Mucosa of gallbladder (tissue), 1 donor: ENCODE data around the gene KCTD11. TPM values are rescaled to one million over a fixed set of nuclear protein-coding genes. Genes with fewer than 3 reads are reported as not detected.

Experiments
- DNase-seq: peaks from one replicate; pipeline ENCODE4 v3.0.0-alpha.2; 2020; ENCODE audit warnings: low spot score
- total RNA-seq: library from RNA; stranded (reverse); gene quantifications from one replicate; pipeline ENCODE4 v1.2.1, GENCODE V29; 2021
- donor health status: DM: no; HTN: no; CAD: no.

The KCTD11 gene
- total RNA-seq, 1 donor from 2014 or later: 15.3 TPM

GRCh38 chr17:7374353-7374752, 22.4 kb downstream of the KCTD11 start:
- DNase-seq: no peak

GRCh38 chr17:7379134-7379533, 27.2 kb downstream of the KCTD11 start:
- DNase-seq: no peak

GRCh38 chr17:7380321-7380720, 28.4 kb downstream of the KCTD11 start:
- DNase-seq: peak; percentile 58

GRCh38 chr17:7380855-7381683, 29.1 kb downstream of the KCTD11 start, which contains the start of gene TNK1:
Gene TNK1, plus strand, starts transcription at chr17:7381089. Its CDS starts 1,838 bp downstream, at chr17:7382927.
- peak; percentile 46 for DNase-seq

- no peak for DNase-seq
Observed at GRCh38 chr17:7382901-7383300, 30.9 kb downstream of the KCTD11 start.

- no peak for DNase-seq
Observed at GRCh38 chr17:7383371-7383741, 31.4 kb downstream of the KCTD11 start.

GRCh38 chr17:7383742-7384488, 32.0 kb downstream of the KCTD11 start:
- peak; percentile 23 for DNase-seq

- no peak for DNase-seq
Observed at GRCh38 chr17:7384489-7385081, 32.6 kb downstream of the KCTD11 start.

GRCh38 chr17:7388856-7389255, 36.9 kb downstream of the KCTD11 start:
- no peak for DNase-seq

GRCh38 chr17:7389924-7390910, 38.3 kb downstream of the KCTD11 start:
- no peak for DNase-seq

- DNase-seq: no peak
Observed at GRCh38 chr17:7391307-7391706, 39.3 kb downstream of the KCTD11 start.

- no peak for DNase-seq
Observed at GRCh38 chr17:7392696-7393612, 41.0 kb downstream of the KCTD11 start.

GRCh38 chr17:7393613-7394451, 41.9 kb downstream of the KCTD11 start:
- no peak for DNase-seq

GRCh38 chr17:7394452-7395191, 42.7 kb downstream of the KCTD11 start, which contains the start of gene PLSCR3:
Gene PLSCR3, minus strand, starts transcription at chr17:7394525. Its CDS starts 415 bp downstream, at chr17:7394110.
- DNase-seq: peak; percentile 87

GRCh38 chr17:7396147-7396546, 44.2 kb downstream of the KCTD11 start:
- DNase-seq: no peak

- no peak for DNase-seq
Observed at GRCh38 chr17:7398612-7399011, 46.6 kb downstream of the KCTD11 start.

- DNase-seq: peak; percentile 27
Observed at GRCh38 chr17:7403043-7403726, 51.2 kb downstream of the KCTD11 start.

- no peak for DNase-seq
Observed at GRCh38 chr17:7403727-7403976, 51.7 kb downstream of the KCTD11 start.
